HK-2 (cell line): ENCODE data around the gene ASIC3.
"Not testable (repeated sequence)": the region's sequence is repeated elsewhere in the genome, so short reads cannot be mapped to it uniquely, and the experiment has no call there.

Experiments
- DNase-seq: peaks from one replicate; pipeline ENCODE4 v3.0.0-alpha.2; 2018; ENCODE audit not compliant: unreplicated experiment

Gene ASIC3

GRCh38 chr7:151013733-151014497 is 34.4 kb upstream of the ASIC3 start:
- peak; percentile 70 for DNase-seq

DNA sequence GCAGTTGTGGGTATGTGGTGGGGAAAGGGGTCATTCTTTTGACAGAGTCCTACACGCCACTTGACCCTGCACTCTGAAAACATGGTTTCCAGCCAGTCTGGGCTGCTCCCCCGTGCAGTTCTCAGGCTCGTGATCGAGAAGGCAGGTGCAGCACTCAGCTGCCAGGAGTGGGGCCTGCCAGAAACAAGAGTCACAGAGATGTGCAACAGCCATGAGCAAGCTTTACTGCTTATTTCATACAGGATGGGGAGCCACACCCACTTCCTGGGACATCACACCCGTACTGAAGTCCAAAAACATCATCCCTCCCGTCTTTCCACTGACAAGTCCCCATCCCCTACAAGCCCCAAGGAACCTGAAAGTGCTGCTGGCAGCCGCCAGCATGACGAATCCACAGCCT is 33.4 kb upstream of the ASIC3 start:
- no peak for DNase-seq

DNA sequence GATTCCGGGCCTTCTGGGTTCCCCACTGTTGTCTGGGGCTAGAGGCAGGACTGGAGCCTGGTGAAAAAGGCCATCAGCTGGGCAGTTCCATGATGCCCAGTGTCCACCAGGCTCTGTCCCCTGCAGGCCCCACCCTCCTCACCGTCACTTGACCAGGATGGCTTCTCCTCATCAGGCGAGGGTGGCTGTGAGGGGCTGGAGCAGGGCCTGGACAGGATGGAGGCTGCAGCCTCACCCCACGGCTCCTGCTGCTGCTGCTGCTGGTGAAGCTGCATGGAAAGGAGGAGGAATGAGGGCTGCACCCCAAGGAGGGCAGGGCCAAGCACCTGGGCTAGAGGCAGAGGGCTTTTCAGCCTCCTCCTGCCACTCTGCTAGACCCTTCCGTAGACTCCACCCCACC is 32.4 kb upstream of the ASIC3 start:
- no peak for DNase-seq

DNA sequence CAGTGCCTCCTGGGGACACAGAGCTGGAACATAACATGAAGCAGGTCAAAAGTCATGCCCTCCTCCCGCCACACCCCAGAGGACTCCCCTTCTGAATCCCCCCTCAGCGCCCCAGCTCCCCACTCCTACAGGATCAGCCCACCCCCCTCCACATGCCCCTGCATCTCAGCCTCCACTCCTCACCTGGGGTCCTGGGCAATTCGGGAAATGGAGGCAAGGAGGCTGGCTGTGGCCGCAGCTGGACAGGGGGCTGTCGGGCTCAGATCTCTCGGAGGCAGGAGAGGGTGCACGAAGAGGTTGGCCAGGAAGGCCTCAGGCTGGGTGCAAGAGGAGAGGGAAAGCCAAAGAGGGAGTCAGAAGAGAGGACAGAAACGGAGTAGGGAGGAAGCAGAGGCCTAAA is 31.8 kb upstream of the ASIC3 start:
- DNase-seq = no peak

- DNase-seq = no peak
Measured at GRCh38 chr7:151016942-151017341, 31.4 kb upstream of the ASIC3 start.

DNA sequence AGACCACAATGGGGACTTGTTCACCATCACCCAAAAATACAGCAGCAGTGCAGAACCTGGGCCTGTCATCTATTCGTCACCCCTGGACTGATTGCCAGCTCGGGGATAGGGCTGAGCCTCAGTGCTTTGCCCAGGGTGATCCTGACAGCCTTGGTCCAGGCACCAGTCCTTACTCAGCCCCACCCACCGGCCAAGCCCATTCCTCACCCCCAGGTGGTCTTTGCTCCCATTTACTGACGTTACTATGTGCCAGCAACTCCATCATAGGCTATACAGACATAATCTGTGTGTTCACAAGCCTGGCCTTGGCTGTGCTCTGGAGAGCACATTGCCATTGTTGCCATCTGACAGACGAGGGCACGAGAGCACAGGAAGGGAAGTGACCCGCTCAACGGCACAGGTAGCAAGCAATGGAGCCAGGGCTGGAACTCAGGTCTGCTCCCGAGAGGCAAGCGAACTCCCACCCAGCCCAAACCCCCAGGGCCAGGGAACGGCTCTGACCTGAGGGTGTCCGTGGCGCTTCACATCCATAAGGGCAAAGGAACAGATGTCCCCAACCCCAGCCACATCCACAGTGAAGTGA is 30.9 kb upstream of the ASIC3 start:
- no peak for DNase-seq

GRCh38 chr7:151017953-151018420 is 30.3 kb upstream of the ASIC3 start:
- DNase-seq = peak; percentile 53

- DNase-seq = no peak
Measured at GRCh38 chr7:151018421-151019129, 29.8 kb upstream of the ASIC3 start.

GRCh38 chr7:151019130-151019447 is 29.2 kb upstream of the ASIC3 start:
- DNase-seq = no peak

GRCh38 chr7:151020231-151020630 is 28.1 kb upstream of the ASIC3 start:
- DNase-seq = no peak

- DNase-seq = no peak
Measured at GRCh38 chr7:151023232-151023631, 25.1 kb upstream of the ASIC3 start.

DNA sequence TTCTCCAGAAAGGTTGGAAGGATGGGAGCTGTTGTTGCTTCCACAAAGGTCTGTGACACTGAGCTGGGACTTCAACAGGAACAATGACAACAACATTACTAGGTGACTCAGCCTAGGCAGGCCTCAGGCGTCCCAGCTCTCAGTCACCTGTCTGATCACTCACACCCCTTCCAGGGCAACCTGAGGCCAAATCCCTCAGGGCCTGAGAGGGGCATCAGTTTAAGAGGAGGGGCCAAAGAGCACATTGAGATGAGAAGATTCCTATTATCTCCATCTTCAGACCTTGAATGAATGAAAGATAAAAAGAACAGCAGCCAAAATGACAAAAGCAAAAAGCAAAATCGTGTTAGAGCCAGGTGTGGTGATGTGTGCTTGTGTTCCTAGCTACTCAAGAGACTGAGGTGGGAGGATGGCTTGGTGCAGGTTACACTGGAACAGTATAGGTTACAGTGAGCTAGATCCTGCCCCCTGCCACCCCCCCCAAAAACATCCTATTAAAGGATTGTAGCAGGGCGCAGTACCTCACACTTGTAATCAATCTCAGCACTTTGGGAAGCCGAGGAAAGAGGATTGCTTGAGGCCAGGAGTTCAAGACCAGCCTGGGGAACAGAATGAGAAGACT is 23.8 kb upstream of the ASIC3 start, which contains the start of gene ATG9B:
Gene ATG9B (minus strand): TSS at position 60 of the 622 bp plus-strand sequence. CDS start 71 bp downstream, outside the sequence.
- DNase-seq = no peak

GRCh38 chr7:151025924-151026671 is 22.2 kb upstream of the ASIC3 start:
- no peak for DNase-seq

GRCh38 chr7:151026771-151027727 is 21.3 kb upstream of the ASIC3 start:
- not testable (repeated sequence) for DNase-seq

GRCh38 chr7:151027728-151028130 is 20.6 kb upstream of the ASIC3 start:
- DNase-seq = not testable (repeated sequence)

DNA sequence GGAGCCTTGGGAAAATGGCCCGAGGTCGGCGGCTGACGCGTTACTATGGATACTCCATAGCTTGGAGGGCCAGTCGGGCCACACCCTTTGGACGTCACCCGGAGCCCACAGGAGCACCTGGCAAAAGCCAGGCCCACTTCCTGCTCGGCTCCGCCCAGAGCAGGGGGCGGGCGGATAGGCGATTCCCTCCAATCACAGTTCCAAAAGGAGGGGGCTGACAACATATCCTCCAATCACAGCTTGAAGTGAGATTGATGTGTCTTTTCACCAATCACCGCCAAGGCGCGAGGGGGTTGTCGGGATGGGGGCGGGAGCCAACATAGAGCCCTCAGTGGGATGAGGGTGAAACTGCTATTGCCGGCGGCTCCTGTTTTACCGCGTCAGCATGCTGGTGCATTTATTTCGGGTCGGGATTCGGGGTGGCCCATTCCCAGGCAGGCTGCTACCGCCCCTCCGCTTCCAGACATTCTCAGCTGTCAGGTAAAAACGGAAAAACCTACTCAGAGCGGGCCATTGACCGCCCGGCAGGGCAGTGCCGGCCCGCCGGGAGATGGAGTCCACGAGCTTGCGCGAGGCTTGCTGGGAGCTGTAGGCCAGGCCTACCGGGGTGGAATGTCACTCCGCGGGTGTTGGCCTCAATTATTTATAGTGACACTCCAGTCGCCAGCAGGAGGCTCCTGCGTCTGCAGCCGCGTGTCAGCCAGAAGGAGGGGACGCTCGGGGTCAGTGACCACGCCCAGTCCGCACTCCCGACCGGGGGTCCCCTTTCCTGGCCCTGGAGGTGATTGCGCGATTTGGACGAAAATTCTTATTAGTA is 20.0 kb upstream of the ASIC3 start, which contains the start of gene ABCB8:
Gene ABCB8 (plus strand): TSS at position 320 of the 817 bp plus-strand sequence. CDS start 66 bp downstream, at position 386.
- DNase-seq = peak; percentile 99

GRCh38 chr7:151028948-151029501 is 19.3 kb upstream of the ASIC3 start:
- DNase-seq = no peak

DNA sequence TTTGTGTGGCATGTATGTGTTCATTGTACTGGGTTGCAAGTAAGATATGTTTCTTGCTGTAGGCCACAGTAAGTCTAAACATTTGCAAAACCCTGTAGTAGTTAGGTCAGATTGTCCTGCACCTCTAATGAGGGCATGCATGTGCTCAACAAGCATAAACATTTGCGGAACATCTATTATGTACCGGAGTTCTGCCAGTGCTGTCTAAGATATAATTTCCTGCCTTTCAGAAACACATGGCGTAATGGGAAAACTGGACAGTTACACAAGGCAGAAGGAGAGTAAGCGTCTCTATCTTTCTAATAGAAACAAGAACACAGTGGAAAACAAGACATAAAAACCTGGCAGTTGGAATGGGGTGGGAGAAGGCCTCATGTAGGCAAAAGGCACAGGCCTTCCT is 17.3 kb upstream of the ASIC3 start:
- no peak for DNase-seq
